ENCODE measurements around the gene SART3.
"Not testable (repeated sequence)": the region's sequence is repeated elsewhere in the genome, so short reads cannot be mapped to it uniquely, and the experiment has no call there.

Gene SART3

GRCh38 chr12:108518716-108519496, 42.1 kb downstream of the SART3 start:
- no peak for DNase-seq

GRCh38 chr12:108518101-108518715, 42.8 kb downstream of the SART3 start:
- DNase-seq = no peak

- no peak for DNase-seq
Observed at GRCh38 chr12:108517288-108518100, 43.5 kb downstream of the SART3 start.

DNA sequence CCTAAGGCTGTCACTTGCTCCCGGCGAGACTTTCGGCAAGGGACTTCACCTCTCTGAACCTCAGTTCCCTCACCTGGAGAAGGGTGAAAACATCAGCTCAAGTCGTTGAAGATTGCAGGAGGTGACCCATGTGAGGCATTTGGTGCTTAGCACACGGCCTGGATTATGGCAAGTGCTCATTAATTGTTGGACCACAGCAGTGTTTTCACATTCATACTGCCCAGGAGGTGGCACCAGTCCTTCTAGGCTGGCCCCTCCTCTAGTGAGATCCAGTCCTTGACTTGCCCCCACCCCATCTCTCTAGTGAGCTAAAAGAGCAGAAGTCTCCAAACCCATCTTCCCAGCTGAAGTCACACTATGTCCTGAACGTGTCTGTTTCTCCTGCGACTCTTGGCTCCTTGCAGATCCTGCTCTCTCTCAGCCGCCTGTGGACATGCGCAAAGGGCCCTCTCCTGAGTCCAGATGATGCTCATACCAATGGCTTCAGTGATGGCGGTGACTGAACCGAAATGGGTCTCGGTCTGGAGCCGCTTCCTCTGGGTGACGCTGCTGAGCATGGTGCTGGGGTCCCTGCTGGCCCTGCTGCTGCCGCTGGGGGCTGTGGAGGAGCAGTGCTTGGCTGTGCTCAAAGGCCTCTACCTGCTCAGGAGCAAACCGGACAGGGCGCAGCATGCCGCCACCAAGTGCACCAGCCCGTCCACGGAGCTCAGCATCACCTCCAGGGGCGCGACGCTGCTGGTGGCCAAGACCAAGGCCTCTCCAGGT, 44.3 kb downstream of the SART3 start:
- no peak for DNase-seq

DNA sequence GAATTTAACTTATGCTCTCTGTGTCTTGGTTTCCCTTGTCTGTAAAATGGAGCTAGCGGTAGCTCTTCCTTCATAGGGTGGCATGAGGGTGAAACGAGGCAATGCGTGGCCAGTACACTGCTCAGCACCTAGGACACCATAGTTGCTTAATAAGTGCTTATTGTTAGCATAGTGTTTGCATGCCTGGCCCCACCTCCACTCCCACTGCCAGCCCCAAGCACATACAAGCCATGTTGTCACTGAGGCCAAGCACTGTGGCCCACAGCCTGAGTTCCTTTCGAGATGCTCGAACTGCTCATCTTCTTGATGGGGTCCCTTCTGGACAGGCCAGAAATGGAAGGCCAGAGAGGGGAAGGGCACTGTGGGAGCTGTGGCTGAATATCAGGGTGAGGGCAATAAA, 45.1 kb downstream of the SART3 start:
- DNase-seq = no peak

GRCh38 chr12:108514973-108515814, 45.8 kb downstream of the SART3 start, which contains the start of gene FICD:
TSS of gene FICD (plus strand) at chr12:108515277. CDS start at chr12:108516973, 1,696 bp downstream.
- DNase-seq = peak; percentile 94 to 100 (median 99)

DNA sequence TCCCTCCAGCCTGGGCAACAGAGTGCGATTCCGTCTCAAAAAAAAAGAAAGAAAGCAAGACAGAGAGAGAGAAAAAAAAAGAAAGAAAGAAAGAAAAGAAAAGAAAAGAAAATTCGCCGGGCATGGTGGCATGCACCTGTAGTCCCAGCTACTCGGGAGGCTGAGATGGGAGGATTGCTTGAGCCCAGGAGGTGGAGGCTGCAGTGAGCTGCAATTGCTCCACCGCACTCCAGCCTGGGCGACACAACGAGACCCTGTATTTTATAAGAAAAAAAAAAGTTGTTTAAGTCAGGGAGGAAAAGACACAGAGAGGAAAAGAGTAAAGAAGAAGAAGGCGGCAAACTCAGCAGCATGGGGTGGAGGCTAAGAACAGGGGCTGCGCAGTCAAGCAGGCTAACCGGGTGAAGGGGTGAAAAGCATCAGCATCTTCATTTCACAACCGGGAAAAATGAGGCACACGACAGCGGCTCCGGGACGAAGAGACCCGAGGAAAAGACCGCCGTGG, 46.5 kb downstream of the SART3 start:
- no peak for DNase-seq

DNA sequence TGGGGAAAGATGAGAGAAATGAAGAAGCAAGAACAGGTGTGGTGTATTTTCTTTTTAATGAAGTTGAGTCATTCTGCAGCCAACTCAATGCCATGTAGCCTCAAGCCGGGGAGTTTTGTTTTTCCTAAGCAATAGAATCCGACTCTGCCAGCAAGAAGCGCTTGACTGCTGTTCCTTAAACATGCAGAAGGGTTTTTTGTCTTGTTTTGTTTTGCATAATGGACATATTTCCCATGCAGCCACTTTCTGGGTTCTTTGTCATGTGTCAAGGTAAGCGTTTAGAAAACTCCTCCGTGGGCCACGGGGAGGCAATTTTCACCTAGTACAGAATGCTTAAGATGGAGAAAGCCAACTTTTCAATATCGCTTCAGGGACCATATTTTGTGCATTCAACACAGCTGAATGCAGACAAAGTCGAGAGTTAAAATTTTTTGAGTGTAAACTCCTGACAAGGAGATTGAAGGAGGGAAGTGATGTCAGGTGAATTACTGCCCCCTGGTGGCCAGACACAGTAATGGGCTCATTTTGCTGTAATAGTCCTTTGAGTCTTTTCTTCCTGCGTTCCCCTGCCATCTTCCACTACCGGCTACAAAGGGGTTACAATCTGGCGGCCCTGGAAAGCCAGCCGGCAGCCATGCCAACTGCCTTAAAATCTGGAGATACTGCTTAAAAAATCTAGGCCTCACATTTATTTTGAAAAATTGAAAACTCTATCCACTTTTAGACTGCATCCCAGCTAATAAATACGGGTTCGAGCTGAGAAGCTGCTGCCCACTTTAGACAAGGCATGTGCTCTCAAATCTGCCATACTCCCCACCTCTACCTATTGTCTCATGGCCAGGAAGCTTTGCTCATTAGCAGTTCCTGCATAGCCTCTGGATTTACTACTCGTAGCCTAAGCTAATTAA, 49.1 kb downstream of the SART3 start:
- peak in 12 of 14 donors; percentile 6 to 84 (median 40) for DNase-seq

GRCh38 chr12:108510836-108511235, 50.1 kb downstream of the SART3 start:
- DNase-seq = no peak

GRCh38 chr12:108509806-108510205, 51.2 kb downstream of the SART3 start:
- DNase-seq = no peak

GRCh38 chr12:108507971-108508642, 52.9 kb downstream of the SART3 start:
- no peak for DNase-seq

DNA sequence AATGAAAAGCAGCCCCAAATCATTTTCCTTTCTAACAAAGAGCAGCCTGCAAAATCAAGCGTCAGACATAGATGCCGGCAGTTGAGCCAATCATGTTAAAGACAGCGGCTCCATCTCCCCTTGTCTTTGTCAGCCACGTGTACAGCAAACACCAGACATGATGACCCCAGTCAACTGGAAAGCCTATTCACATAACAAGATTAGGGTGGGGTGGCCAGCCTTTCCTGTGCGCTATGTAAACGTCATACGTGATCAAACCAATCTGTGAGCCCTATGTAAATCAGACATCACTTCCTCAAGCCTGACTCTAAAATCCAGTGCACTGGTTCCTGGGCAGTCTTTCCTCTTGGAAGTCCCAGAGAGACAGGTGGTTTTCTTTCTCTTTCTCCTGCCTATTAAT, 55.8 kb downstream of the SART3 start:
- DNase-seq = no peak

- no peak for DNase-seq
Observed at GRCh38 chr12:108502922-108503321, 58.1 kb downstream of the SART3 start.

DNA sequence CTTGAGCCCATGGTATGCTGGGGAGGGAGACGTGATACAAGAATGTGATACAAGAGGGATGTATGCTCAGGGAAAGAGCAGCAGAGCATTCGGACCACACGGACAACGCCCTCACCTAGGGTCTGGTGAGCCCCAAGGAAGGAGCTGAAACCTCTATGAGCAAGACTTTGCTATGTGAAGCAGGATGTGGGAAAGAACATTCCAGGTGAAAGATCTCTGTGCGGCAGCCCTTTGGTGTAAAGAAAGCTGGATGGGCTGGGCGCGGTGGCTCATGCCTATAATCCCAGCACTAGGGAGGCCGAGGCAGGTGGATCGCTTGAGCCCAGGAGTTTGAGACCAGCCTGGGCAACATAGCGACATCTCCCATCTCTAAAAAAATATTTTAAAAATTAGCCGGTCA, 62.8 kb downstream of the SART3 start:
- no peak for DNase-seq

- no peak for DNase-seq
Observed at GRCh38 chr12:108495823-108496579, 65.0 kb downstream of the SART3 start.

GRCh38 chr12:108495054-108495453, 65.9 kb downstream of the SART3 start:
- DNase-seq = no peak

- DNase-seq = no peak
Observed at GRCh38 chr12:108491256-108491655, 69.7 kb downstream of the SART3 start.

- not testable (repeated sequence) for DNase-seq
Observed at GRCh38 chr12:108487029-108487428, 73.9 kb downstream of the SART3 start.

- not testable (repeated sequence) for DNase-seq
Observed at GRCh38 chr12:108485371-108485770, 75.6 kb downstream of the SART3 start.

All from C1 segment of cervical spinal cord (tissue), 14 donors.